WTC11 (cell line): ENCODE measurements around the gene CHAC1.

ENCODE experiments used
- CREM ChIP-seq: sonication (generic); formaldehyde crosslinking; IDR thresholded peaks from 2 replicates; pipeline ENCODE4 v1.8.1; 2022; ENCODE audit warnings: mild to moderate bottlenecking, missing genetic modification reagents, moderate library complexity
- CTCF ChIP-seq: fragments of 200-600 bp; IDR thresholded peaks from 2 replicates; pipeline ENCODE4 v1.8.0; 2022; ENCODE audit warnings: antibody characterized with exemption
- FOXP4 ChIP-seq: sonication (generic); formaldehyde crosslinking; IDR thresholded peaks from 2 replicates; pipeline ENCODE4 v1.8.0; 2022; ENCODE audit warnings: mild to moderate bottlenecking, missing genetic modification reagents
- HMGXB4 ChIP-seq: sonication (generic); formaldehyde crosslinking; IDR thresholded peaks from 2 replicates; pipeline ENCODE4 v1.8.1; 2023; ENCODE audit warnings: mild to moderate bottlenecking, moderate library complexity, missing genetic modification reagents
- MAX ChIP-seq: sonication (generic); formaldehyde crosslinking; IDR thresholded peaks from 2 replicates; pipeline ENCODE4 v1.8.0; 2022; ENCODE audit warnings: mild to moderate bottlenecking, missing genetic modification reagents
- PREB ChIP-seq: sonication (generic); formaldehyde crosslinking; IDR thresholded peaks from 2 replicates; pipeline ENCODE4 v1.8.1; 2022; ENCODE audit warnings: mild to moderate bottlenecking, missing genetic modification reagents, moderate library complexity, borderline replicate concordance
- SP1 ChIP-seq: sonication (generic); formaldehyde crosslinking; conservative IDR thresholded peaks from 2 replicates; pipeline ENCODE4 v1.8.1; 2022; ENCODE audit warnings: missing genetic modification reagents

GRCh38 chr15:40932649-40933516, 20.4 kb upstream of the CHAC1 start:
- TF ChIP-seq CTCF (no peak), MAX (CRISPR knock-in tag) (no peak), SP1 (CRISPR knock-in tag) (no peak), HMGXB4 (no peak), PREB (CRISPR knock-in tag) (no peak), CREM (no peak), FOXP4 (CRISPR knock-in tag) (no peak)
